Measurements from ENCODE around the gene KMT5C. TPM values are rescaled to one million over a fixed set of nuclear protein-coding genes. Genes with fewer than 3 reads are reported as not detected.

The KMT5C gene
- total and polyA plus RNA-seq, 2 experiments from 2014 or later, result 14.2 to 34.3 TPM

DNA sequence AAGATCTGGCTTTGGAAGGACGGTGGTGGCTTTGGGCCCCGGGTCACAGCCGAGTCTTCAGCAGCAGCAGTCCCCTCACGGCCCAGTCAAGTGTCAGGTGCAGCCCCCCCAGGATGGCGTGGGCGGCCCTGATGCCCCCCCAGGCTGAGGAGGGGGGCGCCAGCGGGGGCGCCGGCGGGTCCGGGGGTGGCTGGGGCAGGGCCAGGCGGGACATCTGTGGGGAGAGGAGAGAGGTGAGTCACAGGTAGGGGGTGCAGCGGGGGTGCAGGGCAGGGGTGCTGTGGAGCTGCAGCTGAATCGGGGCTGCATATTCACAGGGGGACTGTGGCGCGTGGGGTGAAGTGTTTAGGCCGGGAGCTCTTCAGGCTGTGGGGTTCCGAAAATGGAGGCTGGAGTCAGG, 26.3 kb downstream of the KMT5C start:
- Histone ChIP-seq H3K4me3 (no peak overlapping the region), H3F3A (replicated peaks; ENCODE audit: low read depth) (peaks cover 4% of the 10 kb centered on the region; the same call in 1 of the 2 replicates), H3K27ac (ENCODE audit: low read depth) (no peak overlapping the region), H3K9me2 (ENCODE audit: insufficient read depth) (no peaks in the 10 kb centered on the region), H3K4me1 (ENCODE audit: insufficient read depth) (no peaks in the 10 kb centered on the region; the same call in 1 of the 2 replicates), H3K27me3 (ENCODE audit: insufficient read depth) (peaks cover 39% of the 10 kb centered on the region), H4K20me1 (replicated peaks; ENCODE audit: insufficient read depth) (no peaks in the 10 kb centered on the region), H3K4me2 (no peak overlapping the region), H2AFZ (no peak overlapping the region), H3K79me2 (replicated peaks; ENCODE audit: insufficient read depth) (no peaks in the 10 kb centered on the region), H3K36me3 (ENCODE audit: insufficient read depth) (no peaks in the 10 kb centered on the region)
- Mint-ChIP-seq H3K4me3 (peak overlapping the region; percentile 10; the same call in 1 of the 3 replicates), H3K27ac (no peak overlapping the region), H3K36me3 (ENCODE audit: low read depth) (no peaks in the 10 kb centered on the region; the same call in 2 of the 3 replicates), H3K9me3 (no peaks in the 10 kb centered on the region; the same call in 1 of the 3 replicates), H3K27me3 (ENCODE audit: insufficient read depth, low read depth, poor library complexity) (peaks cover 39% of the 10 kb centered on the region), H3K4me1 (peaks cover 19% of the 10 kb centered on the region)
- DNase-seq (ENCODE audit: low spot score) (no peak), ATAC-seq (no peak)
- TF ChIP-seq ZNF114 (CRISPR knock-in tag; IDR thresholded peaks at IDR 0.05), result no peak
- TF ChIP-seq, protein P1, sequence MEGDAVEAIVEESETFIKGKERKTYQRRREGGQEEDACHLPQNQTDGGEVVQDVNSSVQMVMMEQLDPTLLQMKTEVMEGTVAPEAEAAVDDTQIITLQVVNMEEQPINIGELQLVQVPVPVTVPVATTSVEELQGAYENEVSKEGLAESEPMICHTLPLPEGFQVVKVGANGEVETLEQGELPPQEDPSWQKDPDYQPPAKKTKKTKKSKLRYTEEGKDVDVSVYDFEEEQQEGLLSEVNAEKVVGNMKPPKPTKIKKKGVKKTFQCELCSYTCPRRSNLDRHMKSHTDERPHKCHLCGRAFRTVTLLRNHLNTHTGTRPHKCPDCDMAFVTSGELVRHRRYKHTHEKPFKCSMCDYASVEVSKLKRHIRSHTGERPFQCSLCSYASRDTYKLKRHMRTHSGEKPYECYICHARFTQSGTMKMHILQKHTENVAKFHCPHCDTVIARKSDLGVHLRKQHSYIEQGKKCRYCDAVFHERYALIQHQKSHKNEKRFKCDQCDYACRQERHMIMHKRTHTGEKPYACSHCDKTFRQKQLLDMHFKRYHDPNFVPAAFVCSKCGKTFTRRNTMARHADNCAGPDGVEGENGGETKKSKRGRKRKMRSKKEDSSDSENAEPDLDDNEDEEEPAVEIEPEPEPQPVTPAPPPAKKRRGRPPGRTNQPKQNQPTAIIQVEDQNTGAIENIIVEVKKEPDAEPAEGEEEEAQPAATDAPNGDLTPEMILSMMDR (conservative IDR thresholded peaks at IDR 0.05; ENCODE audit: low read depth in 2 of 2), result no peak
- no peak for TF ChIP-seq EZH2phosphoT487 (IDR thresholded peaks at IDR 0.05; ENCODE audit: unreplicated experiment)
- TF ChIP-seq EZH2 (IDR thresholded peaks at IDR 0.05; ENCODE audit: low read depth, unreplicated experiment), result no peak
- no peak for TF ChIP-seq JUNB (IDR thresholded peaks at IDR 0.05; ENCODE audit: unreplicated experiment)
- no peak for TF ChIP-seq STAT1 (IDR thresholded peaks at IDR 0.05; ENCODE audit: unreplicated experiment)
- TF ChIP-seq POLR2AphosphoS5 (IDR thresholded peaks at IDR 0.05; ENCODE audit: low read depth), result no peak

DNA sequence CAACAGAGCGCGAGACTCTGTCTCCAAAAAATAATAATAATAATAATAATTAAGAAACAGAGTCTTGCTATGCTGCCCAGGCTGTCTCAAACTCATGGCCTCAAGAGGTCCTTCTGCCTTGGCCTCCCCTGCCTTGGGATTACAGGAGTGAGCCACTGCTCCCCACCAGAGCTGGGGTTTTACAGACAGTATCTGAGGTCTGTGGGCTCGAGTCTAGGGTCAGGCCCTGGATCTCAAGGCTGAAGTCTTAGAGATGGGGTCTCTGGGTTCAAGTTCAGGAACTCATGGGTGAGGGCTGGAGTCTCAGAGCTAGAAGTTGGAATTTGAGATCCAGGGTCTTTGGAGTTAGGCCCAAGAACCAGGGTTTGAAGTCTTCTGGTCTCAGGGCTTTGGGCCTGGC, 27.1 kb downstream of the KMT5C start:
- Histone ChIP-seq H3K79me2 (replicated peaks; ENCODE audit: insufficient read depth) (no peaks in the 10 kb centered on the region), H4K20me1 (replicated peaks; ENCODE audit: insufficient read depth) (no peaks in the 10 kb centered on the region), H3K4me2 (no peak overlapping the region), H3K4me3 (no peak overlapping the region), H3K36me3 (ENCODE audit: insufficient read depth) (no peaks in the 10 kb centered on the region), H3K4me1 (ENCODE audit: insufficient read depth) (peaks cover 2% of the 10 kb centered on the region; the same call in 1 of the 2 replicates), H3K9me2 (ENCODE audit: insufficient read depth) (no peaks in the 10 kb centered on the region), H2AFZ (no peak overlapping the region), H3F3A (replicated peaks; ENCODE audit: low read depth) (peaks cover 4% of the 10 kb centered on the region; the same call in 1 of the 2 replicates), H3K27me3 (ENCODE audit: insufficient read depth) (peaks cover 48% of the 10 kb centered on the region), H3K27ac (ENCODE audit: low read depth) (no peak overlapping the region)
- Mint-ChIP-seq H3K4me1 (peaks cover 21% of the 10 kb centered on the region), H3K27me3 (ENCODE audit: insufficient read depth, low read depth, poor library complexity) (peaks cover 47% of the 10 kb centered on the region), H3K27ac (no peak overlapping the region), H3K4me3 (no peak overlapping the region), H3K9me3 (no peaks in the 10 kb centered on the region; the same call in 1 of the 3 replicates), H3K36me3 (ENCODE audit: low read depth) (no peaks in the 10 kb centered on the region; the same call in 2 of the 3 replicates)
- no peak for ATAC-seq
- DNase-seq (ENCODE audit: low spot score), result no peak
- TF ChIP-seq JUNB (IDR thresholded peaks at IDR 0.05; ENCODE audit: unreplicated experiment), result no peak
- TF ChIP-seq, protein P2, sequence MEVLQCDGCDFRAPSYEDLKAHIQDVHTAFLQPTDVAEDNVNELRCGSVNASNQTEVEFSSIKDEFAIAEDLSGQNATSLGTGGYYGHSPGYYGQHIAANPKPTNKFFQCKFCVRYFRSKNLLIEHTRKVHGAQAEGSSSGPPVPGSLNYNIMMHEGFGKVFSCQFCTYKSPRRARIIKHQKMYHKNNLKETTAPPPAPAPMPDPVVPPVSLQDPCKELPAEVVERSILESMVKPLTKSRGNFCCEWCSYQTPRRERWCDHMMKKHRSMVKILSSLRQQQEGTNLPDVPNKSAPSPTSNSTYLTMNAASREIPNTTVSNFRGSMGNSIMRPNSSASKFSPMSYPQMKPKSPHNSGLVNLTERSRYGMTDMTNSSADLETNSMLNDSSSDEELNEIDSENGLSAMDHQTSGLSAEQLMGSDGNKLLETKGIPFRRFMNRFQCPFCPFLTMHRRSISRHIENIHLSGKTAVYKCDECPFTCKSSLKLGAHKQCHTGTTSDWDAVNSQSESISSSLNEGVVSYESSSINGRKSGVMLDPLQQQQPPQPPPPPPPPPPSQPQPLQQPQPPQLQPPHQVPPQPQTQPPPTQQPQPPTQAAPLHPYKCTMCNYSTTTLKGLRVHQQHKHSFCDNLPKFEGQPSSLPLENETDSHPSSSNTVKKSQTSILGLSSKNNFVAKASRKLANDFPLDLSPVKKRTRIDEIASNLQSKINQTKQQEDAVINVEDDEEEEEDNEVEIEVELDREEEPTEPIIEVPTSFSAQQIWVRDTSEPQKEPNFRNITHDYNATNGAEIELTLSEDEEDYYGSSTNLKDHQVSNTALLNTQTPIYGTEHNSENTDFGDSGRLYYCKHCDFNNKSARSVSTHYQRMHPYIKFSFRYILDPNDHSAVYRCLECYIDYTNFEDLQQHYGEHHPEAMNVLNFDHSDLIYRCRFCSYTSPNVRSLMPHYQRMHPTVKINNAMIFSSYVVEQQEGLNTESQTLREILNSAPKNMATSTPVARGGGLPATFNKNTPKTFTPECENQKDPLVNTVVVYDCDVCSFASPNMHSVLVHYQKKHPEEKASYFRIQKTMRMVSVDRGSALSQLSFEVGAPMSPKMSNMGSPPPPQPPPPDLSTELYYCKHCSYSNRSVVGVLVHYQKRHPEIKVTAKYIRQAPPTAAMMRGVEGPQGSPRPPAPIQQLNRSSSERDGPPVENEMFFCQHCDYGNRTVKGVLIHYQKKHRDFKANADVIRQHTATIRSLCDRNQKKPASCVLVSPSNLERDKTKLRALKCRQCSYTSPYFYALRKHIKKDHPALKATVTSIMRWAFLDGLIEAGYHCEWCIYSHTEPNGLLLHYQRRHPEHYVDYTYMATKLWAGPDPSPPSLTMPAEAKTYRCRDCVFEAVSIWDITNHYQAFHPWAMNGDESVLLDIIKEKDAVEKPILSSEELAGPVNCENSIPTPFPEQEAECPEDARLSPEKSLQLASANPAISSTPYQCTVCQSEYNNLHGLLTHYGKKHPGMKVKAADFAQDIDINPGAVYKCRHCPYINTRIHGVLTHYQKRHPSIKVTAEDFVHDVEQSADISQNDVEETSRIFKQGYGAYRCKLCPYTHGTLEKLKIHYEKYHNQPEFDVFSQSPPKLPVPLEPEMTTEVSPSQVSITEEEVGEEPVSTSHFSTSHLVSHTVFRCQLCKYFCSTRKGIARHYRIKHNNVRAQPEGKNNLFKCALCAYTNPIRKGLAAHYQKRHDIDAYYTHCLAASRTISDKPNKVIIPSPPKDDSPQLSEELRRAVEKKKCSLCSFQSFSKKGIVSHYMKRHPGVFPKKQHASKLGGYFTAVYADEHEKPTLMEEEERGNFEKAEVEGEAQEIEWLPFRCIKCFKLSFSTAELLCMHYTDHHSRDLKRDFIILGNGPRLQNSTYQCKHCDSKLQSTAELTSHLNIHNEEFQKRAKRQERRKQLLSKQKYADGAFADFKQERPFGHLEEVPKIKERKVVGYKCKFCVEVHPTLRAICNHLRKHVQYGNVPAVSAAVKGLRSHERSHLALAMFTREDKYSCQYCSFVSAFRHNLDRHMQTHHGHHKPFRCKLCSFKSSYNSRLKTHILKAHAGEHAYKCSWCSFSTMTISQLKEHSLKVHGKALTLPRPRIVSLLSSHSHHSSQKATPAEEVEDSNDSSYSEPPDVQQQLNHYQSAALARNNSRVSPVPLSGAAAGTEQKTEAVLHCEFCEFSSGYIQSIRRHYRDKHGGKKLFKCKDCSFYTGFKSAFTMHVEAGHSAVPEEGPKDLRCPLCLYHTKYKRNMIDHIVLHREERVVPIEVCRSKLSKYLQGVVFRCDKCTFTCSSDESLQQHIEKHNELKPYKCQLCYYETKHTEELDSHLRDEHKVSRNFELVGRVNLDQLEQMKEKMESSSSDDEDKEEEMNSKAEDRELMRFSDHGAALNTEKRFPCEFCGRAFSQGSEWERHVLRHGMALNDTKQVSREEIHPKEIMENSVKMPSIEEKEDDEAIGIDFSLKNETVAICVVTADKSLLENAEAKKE (CRISPR knock-in tag; IDR thresholded peaks at IDR 0.05), result no peak
- no peak for TF ChIP-seq EZH2phosphoT487 (IDR thresholded peaks at IDR 0.05; ENCODE audit: unreplicated experiment)
- TF ChIP-seq STAT1 (IDR thresholded peaks at IDR 0.05; ENCODE audit: unreplicated experiment), result no peak
- no peak for TF ChIP-seq ZNF114 (CRISPR knock-in tag; IDR thresholded peaks at IDR 0.05)
- TF ChIP-seq NANOG (IDR thresholded peaks at IDR 0.05; ENCODE audit: borderline replicate concordance), result no peak
- TF ChIP-seq POLR2AphosphoS5 (IDR thresholded peaks at IDR 0.05; ENCODE audit: low read depth), result no peak
- no peak for TF ChIP-seq CREB1 (CRISPR knock-in tag; IDR thresholded peaks at IDR 0.05; ENCODE audit: low read depth)
- TF ChIP-seq, protein P3, sequence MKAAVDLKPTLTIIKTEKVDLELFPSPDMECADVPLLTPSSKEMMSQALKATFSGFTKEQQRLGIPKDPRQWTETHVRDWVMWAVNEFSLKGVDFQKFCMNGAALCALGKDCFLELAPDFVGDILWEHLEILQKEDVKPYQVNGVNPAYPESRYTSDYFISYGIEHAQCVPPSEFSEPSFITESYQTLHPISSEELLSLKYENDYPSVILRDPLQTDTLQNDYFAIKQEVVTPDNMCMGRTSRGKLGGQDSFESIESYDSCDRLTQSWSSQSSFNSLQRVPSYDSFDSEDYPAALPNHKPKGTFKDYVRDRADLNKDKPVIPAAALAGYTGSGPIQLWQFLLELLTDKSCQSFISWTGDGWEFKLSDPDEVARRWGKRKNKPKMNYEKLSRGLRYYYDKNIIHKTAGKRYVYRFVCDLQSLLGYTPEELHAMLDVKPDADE (IDR thresholded peaks at IDR 0.05), result no peak
- no peak for TF ChIP-seq EZH2 (IDR thresholded peaks at IDR 0.05; ENCODE audit: low read depth, unreplicated experiment)

All from GM23338 (cell line).